ENCODE data around the gene PAQR3. TPM values are rescaled to one million over a fixed set of nuclear protein-coding genes. Genes with fewer than 3 reads are reported as not detected.

The PAQR3 gene
- total and polyA plus RNA-seq, 2 of the 4 experiments (the other 2 are of a cell fraction) = 11.5 to 11.8 TPM

- Histone ChIP-seq H2BK120ac (ENCODE audit: low read depth, low read length) (no peak overlapping the region), H4K91ac (ENCODE audit: insufficient read depth, low read depth, low read length) (no peak overlapping the region), H3K23ac (ENCODE audit: low read depth, low read length) (peak overlapping the region; percentile 37; the same call in 1 of the 2 replicates), H4K5ac (ENCODE audit: low read depth, low read length) (no peak overlapping the region), H4K20me1 (ENCODE audit: insufficient read depth, low read length) (no peaks in the 10 kb centered on the region), H3K56ac (ENCODE audit: extremely low read depth, insufficient read depth, low read length) (no peak overlapping the region), H3K18ac (ENCODE audit: low read depth, low read length) (no peak overlapping the region), H3K9me1 (ENCODE audit: insufficient read depth, low read length) (no peaks in the 10 kb centered on the region), H3K14ac (replicated peaks; ENCODE audit: low read depth, low read length) (no peak overlapping the region), H3K27ac (ENCODE audit: insufficient read depth, low read length) (no peak overlapping the region), H3K4me3 (ENCODE audit: insufficient read depth, low read depth, low read length) (no peak overlapping the region), H2BK5ac (ENCODE audit: low read depth, low read length, poor library complexity, severe bottlenecking) (no peak overlapping the region), H2AFZ (replicated peaks; ENCODE audit: low read length, poor library complexity) (no peak overlapping the region), H3K4me1 (ENCODE audit: control insufficient read depth, insufficient read depth, low read length) (no peaks in the 10 kb centered on the region), H3K4ac (ENCODE audit: low read depth, low read length) (no peak overlapping the region), H3K36me3 (ENCODE audit: control insufficient read depth, insufficient read depth, low read length) (no peaks in the 10 kb centered on the region), H2BK20ac (ENCODE audit: low read depth, low read length) (no peak overlapping the region), H2BK15ac (ENCODE audit: low read depth, low read length) (no peak overlapping the region), H3K9me3 (ENCODE audit: control insufficient read depth, insufficient read depth, low read length) (no peaks in the 10 kb centered on the region), H4K8ac (ENCODE audit: low read depth in 2 of 2, low read length in 2 of 2) (no peak overlapping the region), H3K9ac (ENCODE audit: low read depth, low read length) (no peak overlapping the region), H3K27me3 (ENCODE audit: control insufficient read depth, insufficient read depth, low read length) (peaks cover 14% of the 10 kb centered on the region), H3K4me2 (ENCODE audit: low read depth, low read length) (no peak overlapping the region), H2AK5ac (ENCODE audit: low read depth, low read length) (no peak overlapping the region), H3K79me1 (ENCODE audit: low read depth in 1 of 2, low read length in 2 of 2) (no peaks in the 10 kb centered on the region), H2AK9ac (replicated peaks; ENCODE audit: low read depth, low read length, poor library complexity) (no peak overlapping the region)
- POLR2A ChIA-PET (ENCODE audit: unreplicated experiment) = no interaction called here
- no CpG with 5 or more reads among the region's 1 CpG for WGBS, 2 experiments (ENCODE audit: extremely low coverage in 2 of 2, insufficient read length in 1 of 2)
- BruUV-seq (replicated peaks) = no TSS peak
- no peak for ATAC-seq (ENCODE audit: low read depth)
- dilution Hi-C loops (cut with HindIII; ENCODE audit: low sequenced_read_pairs, unreplicated experiment) (no loop called here), in situ Hi-C loops (cut with MboI; ENCODE audit: low sequenced_read_pairs) (loop anchor here (10.0 to 25.0 kb wide), 2 partner anchors 1250 to 1393 kb away; partner anchors contain the start of genes CFAP299 and PRDM8), intact Hi-C loops (cut with micrococcal nuclease) (no loop called here)
- TF ChIP-seq MAFK (IDR thresholded peaks at IDR 0.05; ENCODE audit: low read depth, low read length) (no peak), BHLHE40 (IDR thresholded peaks at IDR 0.05; ENCODE audit: low read depth, low read length) (no peak), NFE2L2 (IDR thresholded peaks at IDR 0.05; ENCODE audit: low read depth, low read length) (no peak), FOS (IDR thresholded peaks at IDR 0.05; ENCODE audit: low read depth, low read length) (no peak), CEBPB (IDR thresholded peaks at IDR 0.05; ENCODE audit: low read depth, low read length) (no peak), MXI1 (IDR thresholded peaks at IDR 0.05; ENCODE audit: borderline replicate concordance, low read depth, low read length) (no peak), RAD21 (IDR thresholded peaks at IDR 0.05; ENCODE audit: low read length) (no peak), MAZ (IDR thresholded peaks at IDR 0.05; ENCODE audit: borderline replicate concordance, low read depth, low read length) (no peak), SMC3 (IDR thresholded peaks at IDR 0.05; ENCODE audit: low read depth, low read length) (no peak), POLR2A (IDR thresholded peaks at IDR 0.05; ENCODE audit: low read depth, low read length) (no peak), RCOR1 (IDR thresholded peaks at IDR 0.05; ENCODE audit: insufficient replicate concordance, low read length) (no peak), CHD1 (IDR thresholded peaks at IDR 0.05; ENCODE audit: low read depth, low read length) (no peak), RFX5 (IDR thresholded peaks at IDR 0.05; ENCODE audit: low read depth, low read length) (no peak)
- TF ChIP-seq, protein P1, sequence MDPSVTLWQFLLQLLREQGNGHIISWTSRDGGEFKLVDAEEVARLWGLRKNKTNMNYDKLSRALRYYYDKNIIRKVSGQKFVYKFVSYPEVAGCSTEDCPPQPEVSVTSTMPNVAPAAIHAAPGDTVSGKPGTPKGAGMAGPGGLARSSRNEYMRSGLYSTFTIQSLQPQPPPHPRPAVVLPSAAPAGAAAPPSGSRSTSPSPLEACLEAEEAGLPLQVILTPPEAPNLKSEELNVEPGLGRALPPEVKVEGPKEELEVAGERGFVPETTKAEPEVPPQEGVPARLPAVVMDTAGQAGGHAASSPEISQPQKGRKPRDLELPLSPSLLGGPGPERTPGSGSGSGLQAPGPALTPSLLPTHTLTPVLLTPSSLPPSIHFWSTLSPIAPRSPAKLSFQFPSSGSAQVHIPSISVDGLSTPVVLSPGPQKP (IDR thresholded peaks at IDR 0.05; ENCODE audit: borderline replicate concordance, low read depth, low read length) = no peak
- TF ChIP-seq, protein P2, sequence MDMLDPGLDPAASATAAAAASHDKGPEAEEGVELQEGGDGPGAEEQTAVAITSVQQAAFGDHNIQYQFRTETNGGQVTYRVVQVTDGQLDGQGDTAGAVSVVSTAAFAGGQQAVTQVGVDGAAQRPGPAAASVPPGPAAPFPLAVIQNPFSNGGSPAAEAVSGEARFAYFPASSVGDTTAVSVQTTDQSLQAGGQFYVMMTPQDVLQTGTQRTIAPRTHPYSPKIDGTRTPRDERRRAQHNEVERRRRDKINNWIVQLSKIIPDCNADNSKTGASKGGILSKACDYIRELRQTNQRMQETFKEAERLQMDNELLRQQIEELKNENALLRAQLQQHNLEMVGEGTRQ (IDR thresholded peaks at IDR 0.05; ENCODE audit: low read depth, low read length) = no peak
- TF ChIP-seq, protein P3, sequence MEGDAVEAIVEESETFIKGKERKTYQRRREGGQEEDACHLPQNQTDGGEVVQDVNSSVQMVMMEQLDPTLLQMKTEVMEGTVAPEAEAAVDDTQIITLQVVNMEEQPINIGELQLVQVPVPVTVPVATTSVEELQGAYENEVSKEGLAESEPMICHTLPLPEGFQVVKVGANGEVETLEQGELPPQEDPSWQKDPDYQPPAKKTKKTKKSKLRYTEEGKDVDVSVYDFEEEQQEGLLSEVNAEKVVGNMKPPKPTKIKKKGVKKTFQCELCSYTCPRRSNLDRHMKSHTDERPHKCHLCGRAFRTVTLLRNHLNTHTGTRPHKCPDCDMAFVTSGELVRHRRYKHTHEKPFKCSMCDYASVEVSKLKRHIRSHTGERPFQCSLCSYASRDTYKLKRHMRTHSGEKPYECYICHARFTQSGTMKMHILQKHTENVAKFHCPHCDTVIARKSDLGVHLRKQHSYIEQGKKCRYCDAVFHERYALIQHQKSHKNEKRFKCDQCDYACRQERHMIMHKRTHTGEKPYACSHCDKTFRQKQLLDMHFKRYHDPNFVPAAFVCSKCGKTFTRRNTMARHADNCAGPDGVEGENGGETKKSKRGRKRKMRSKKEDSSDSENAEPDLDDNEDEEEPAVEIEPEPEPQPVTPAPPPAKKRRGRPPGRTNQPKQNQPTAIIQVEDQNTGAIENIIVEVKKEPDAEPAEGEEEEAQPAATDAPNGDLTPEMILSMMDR (conservative IDR thresholded peaks at IDR 0.05; ENCODE audit: low read depth, low read length) = no peak
- no peak for DNase-seq
- CTCF ChIA-PET = no interaction called here
These were observed 5.1 kb upstream of the PAQR3 start for GRCh38 chr4:78944381-78944780.

Measured in IMR-90 (cell line).